Activated CD4-positive, alpha-beta T cell treated with anti-CD3 and anti-CD28 coated beads for 4 hours (primary cell): ENCODE results near the gene REXO4.

Experiments
- DNase-seq, 2 donors: peaks; one replicate each; pipeline ENCODE4 v3.0.0-alpha.2; 2020

The REXO4 gene

DNA sequence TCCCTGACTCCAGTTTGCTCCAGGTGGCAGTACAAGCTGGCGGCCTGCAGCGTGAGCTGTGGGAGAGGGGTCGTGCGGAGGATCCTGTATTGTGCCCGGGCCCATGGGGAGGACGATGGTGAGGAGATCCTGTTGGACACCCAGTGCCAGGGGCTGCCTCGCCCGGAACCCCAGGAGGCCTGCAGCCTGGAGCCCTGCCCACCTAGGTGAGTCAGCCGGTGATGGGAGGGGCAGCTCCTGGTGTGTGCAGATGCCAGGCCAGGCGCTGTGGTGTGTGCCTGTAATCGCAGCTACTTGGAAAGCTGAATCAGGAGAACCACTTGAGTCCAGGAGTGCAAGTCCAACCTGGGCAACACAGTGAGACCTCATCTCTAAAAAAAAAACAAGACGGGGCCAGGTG lies 31.9 kb upstream of the REXO4 start:
- no peak for DNase-seq

DNA sequence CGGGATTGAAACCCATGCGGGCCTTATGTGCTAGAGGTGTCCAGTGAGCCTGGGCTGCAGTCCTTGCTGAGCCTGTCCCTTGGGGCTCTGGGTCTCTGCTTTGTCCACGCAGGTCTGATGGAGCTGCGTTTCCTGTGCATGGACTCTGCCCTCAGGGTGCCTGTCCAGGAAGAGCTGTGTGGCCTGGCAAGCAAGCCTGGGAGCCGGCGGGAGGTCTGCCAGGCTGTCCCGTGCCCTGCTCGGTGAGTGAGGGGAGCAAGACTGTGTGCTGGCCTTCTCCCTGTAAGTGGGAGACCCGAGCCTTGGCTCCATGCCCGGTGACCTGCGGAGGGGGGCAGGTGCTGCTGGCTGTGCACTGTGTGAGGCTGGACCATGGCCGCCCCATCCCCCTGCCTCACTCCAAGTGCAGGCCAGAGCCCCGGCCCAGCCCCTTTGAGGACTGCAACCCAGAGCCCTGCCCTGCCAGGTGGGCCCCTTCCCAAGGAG lies 30.7 kb upstream of the REXO4 start:
- DNase-seq = no peak

GRCh38 chr9:133445293-133445969 lies 27.6 kb upstream of the REXO4 start:
- no peak for DNase-seq

- DNase-seq = no peak
Observed at GRCh38 chr9:133443982-133444381, 26.2 kb upstream of the REXO4 start.

DNA sequence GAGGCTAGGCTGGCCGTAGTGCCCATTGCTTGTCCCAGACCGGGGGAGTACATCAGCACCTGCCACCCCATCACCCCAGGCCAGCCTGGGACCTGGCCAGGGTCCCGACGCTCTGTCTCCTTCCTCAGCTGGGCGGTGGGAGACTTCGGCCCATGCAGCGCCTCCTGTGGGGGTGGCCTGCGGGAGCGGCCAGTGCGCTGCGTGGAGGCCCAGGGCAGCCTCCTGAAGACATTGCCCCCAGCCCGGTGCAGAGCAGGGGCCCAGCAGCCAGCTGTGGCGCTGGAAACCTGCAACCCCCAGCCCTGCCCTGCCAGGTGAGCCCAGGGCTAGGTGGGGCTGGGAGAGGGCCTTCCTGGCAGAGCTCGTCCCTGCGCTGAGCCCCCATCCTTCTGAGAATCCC lies 25.4 kb upstream of the REXO4 start:
- DNase-seq = no peak

DNA sequence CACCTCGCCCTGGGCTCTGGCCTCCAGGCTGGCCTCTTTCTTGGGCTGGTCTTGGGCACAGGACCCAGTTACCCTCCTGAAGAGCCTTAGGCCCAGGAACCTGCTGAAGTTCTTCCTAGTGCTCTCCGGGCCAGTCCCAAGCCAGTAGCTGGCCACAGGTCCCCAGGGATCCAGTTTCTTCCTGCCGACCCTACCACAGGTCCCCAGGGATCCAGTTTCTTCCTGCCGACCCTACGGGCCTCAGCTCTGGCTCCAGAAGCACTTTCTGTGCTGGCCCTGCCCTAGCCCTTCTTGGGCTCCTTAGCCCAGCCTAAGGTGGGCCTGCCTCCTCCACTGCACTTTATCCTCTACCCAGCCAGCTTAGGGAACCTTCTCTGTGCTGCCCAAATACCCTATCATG lies 23.8 kb upstream of the REXO4 start:
- no peak for DNase-seq

- no peak for DNase-seq
Observed at GRCh38 chr9:133440874-133441273, 23.1 kb upstream of the REXO4 start.

GRCh38 chr9:133439337-133439736 lies 21.5 kb upstream of the REXO4 start:
- no peak for DNase-seq

DNA sequence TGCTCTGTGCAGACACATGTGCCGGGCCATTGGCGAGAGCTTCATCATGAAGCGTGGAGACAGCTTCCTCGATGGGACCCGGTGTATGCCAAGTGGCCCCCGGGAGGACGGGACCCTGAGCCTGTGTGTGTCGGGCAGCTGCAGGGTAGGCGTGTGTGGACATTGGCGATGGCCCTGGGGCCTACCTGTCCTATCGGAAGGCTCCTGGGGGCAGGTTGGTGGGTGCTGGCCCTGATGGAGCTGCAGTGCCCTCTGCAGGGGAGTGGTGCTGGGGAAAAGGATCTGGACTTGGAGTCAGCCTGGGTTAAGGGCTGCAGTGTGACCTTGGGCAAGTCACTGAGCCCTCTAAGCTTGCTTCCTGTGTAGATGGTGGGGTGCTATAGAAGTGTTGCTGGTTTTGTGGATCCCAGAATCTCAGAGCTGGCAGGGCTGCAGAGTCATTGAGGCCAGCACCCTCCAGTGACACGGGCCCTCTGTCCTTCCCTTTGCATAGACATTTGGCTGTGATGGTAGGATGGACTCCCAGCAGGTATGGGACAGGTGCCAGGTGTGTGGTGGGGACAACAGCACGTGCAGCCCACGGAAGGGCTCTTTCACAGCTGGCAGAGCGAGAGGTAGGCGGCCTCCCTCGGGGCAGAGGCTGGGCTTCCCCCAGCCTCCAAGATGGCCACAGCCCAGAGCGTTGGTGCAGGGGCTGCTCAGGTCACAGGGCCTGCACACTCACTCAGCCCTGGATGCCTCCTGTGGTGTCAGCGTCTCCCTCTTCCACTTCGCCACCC lies 20.1 kb upstream of the REXO4 start:
- no peak for DNase-seq

DNA sequence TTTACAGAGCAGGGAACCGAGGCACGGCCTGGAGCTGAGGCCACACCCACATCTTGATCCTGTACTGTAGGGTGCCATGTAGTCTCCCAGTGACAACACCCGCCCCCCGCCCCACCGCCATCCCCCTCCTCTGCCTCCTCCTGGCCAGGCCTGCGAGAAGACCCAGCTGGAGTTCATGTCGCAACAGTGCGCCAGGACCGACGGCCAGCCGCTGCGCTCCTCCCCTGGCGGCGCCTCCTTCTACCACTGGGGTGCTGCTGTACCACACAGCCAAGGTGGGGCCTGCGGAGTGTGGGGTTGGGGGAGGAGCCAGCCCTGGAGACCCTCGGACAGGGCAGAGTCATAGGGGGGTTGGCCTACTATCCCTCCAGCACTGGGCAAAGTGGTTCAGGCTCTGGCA lies 18.9 kb upstream of the REXO4 start:
- no peak for DNase-seq

DNA sequence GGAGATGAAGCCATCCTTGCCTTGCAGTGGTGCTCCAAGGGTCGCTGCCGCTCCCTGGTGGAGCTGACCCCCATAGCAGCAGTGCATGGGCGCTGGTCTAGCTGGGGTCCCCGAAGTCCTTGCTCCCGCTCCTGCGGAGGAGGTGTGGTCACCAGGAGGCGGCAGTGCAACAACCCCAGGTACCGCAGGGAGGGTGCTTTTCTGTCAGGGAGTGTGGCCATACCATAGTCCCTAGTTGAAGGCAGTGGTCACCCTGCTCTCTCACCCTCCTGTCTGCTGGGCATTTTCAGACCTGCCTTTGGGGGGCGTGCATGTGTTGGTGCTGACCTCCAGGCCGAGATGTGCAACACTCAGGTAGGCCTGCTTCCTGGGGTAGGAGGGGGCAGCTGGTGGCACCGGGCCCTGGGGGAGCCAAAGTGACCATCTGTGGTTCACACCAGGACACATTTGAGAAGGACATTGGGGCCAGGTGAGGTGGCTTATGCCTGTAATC lies 15.6 kb upstream of the REXO4 start:
- no peak for DNase-seq

DNA sequence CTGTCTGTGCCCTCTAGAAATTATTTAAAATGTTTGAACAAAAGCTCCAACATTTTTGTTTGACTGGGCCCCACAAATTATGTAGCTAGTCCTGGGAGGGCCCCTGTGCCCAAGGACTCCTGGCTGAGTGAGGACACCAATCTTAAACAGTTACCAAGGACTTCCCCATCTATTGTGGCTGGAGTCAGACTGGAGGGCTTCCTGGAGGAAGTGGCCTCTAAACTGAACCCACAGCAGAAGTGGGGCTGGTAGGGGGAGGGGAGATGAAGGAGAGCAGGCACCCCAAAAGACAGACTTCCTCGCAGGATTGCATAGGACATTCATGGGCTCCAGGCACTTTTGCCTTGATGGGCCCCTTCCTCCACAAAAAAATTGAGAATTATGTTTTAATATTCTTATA lies 12.4 kb upstream of the REXO4 start:
- no peak for DNase-seq

DNA sequence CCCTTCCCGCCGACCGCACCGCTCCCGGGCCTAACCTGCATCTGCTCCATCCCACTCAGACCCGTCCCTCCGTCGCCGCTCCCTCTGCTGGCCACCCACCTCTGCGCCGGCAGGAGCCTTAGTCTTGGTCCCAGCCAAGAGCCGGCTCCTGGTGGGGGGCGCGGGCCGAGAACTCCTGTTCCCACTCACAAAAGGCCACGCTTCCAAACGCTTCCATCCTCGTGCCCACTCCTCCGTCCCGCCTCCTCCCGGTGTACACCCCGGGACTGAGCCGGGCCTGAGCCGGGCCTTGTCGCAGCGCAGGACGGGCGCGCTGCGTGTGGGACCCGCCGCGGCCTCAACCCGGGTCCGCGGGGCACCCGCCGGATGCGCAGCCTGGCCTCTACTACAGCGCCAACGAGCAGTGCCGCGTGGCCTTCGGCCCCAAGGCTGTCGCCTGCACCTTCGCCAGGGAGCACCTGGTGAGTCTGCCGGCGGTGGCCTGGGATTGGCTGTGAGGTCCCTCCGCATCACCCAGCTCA lies 11.9 kb upstream of the REXO4 start:
- DNase-seq = peak in 1 of 2 donors; percentile 15

GRCh38 chr9:133429214-133429613 lies 11.4 kb upstream of the REXO4 start:
- DNase-seq = no peak

GRCh38 chr9:133428617-133429101 lies 10.8 kb upstream of the REXO4 start:
- no peak for DNase-seq

DNA sequence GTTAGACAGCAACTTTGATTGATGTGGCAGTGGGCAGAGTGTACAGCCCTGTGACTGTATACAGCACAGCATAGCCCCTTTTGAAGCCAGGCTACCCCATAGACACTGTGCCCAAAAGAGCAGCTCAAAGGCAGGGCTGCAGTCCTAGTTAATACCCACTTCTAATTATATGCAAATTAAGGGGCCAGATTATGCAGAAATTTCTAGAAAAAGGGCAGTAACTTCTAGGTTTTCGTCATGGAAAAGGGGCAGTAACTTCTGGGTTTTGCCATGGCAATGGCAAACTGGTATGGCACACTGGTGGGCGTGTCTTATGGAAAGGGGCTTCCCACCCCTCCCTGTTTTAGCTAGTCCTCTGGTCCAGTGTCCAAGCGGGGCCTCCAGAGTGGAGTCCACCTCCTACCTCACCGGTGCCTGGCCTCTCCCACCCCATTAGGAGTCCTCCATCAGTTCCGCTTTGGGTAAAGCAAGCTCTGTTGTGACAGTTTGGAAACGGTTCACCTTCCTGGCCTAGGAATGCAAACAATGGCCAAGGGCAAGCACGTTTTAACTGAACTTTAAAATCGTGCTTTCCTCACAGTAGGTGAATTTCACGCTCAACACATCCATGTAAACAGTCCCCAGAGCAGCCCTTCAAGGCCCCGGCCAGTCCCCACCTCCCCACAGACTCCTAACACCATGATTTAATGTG lies 10.0 kb upstream of the REXO4 start:
- no peak for DNase-seq

- DNase-seq = no peak
Observed at GRCh38 chr9:133426011-133426410, 8.2 kb upstream of the REXO4 start.

DNA sequence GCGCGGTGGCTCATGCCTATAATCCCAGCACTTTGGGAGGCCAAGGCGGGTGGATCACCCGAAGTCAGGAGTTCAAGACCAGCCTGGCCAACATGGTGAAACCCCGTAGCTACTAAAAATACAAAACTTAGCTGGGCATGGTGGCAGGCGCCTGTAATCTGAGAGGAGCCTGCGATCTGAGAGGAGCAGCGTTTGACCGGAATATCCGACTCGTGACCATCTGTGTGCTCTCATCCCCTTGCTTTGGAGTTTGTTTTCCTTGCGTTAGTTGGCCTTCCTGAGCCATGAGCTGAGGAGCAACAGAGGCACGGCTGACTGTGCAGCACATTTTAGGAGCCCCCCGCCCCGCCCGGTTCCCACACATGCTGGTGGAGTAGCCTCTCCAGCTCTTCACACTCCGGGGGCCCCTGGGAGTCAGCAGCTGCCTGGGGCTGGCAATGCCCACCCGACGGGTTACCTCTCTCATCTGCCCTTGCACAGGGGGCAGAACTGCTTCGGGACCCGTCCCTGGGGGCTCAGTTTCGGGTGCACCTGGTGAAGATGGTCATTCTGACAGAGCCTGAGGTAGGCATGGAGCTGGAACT lies 7.3 kb upstream of the REXO4 start:
- DNase-seq = no peak

DNA sequence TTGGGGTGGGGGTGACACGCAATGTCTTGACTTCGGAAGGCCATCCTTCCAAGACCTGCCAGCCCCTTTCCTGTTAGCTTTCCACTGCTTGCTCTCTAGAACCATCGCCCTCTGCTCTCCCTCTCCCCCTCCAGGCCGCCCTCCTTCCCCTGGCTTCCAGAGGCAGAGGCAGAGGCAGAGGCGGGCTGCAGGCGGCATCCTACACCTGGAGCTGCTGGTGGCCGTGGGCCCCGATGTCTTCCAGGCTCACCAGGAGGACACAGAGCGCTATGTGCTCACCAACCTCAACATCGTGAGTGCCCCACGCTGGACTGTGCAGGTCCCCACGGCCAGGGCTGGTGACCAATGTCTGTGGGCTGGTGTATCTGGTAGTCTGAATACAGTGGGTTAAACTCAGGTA lies 6.4 kb upstream of the REXO4 start:
- DNase-seq = no peak

DNA sequence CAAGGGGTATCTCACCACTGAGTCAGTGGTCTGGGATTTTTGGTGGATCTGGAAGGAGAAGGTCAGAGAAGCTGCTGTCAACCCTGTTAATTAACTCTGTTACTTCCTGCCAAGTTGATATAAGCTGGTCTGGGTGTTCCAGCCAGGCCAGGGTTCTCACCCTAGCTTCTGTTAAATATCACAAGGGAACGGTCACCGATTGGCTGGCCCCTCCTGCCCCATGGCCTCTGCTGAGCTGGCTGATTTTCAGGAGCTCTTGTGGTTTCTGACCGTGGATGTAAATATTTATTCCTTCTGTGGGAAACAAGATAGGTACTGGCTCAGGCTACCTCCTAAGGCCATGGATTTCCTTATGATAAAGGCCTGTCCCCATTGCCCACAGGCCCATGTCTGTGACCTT lies 5.4 kb upstream of the REXO4 start:
- no peak for DNase-seq

DNA sequence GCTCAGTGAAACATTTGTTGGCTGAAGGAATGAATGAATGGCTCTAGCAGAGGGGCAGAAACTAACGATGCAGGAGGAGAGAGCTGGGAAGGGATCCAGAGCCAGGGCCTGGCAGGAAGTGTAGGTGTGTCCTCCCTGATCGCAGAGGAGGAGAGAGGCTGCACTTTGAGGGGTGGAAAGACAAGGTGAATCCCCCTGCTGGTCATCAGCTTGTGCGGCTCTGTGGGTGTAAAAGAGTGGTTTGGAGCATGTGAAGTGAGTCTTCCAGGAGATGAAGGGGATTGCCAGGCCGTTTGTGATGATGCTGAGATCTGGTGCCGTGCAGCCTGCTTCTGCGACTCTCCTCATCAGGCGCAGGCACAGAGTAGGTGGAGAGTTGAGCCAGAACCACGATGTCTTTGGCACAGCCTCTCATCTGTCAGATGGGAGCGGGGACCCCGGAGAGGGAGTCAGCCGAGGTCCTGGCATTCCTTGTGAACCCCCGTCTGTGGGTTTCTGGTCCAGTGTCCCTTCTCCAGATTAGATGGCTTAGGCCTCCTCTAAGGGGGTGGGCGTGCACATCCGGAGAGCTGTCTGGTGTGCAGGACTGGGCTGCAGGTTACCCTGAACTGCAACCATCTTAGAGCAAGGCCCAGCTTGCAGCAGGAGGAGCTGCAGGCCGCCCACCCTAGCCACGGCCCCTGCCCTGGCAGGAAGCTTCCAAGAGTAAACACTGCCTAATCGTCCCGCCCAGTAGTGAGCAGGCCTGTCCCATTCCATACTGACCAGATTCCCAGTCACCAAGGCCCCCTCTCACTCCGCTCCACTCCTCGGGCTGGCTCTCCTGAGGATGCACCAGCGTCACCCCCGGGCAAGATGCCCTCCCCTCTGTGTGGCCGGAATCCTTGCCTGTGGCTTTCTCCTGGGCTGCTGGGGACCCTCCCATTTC lies 4.1 kb upstream of the REXO4 start, which contains the start of gene ADAMTS13:
Gene ADAMTS13, plus strand, starts transcription at position 753 of the 928 bp plus-strand sequence. Its CDS starts 77 bp downstream, at position 830.
- DNase-seq = no peak

- no peak for DNase-seq
Observed at GRCh38 chr9:133420392-133420827, 2.6 kb upstream of the REXO4 start.
